AG10803 (cell line): ENCODE results near the gene C3orf20.

Experiments
- DNase-seq: peaks from one replicate; pipeline ENCODE4 v3.0.0; 2010; ENCODE audit warnings: low read depth
- H3K4me3 ChIP-seq: 2 replicates; pipeline ENCODE4 v1.5.1; 2011; ENCODE audit warnings: mild to moderate bottlenecking, low read length, control low read depth
- CTCF ChIP-seq: conservative IDR thresholded peaks from 2 replicates; pipeline ENCODE4 v1.5.1; 2011; ENCODE audit warnings: mild to moderate bottlenecking, low read length, control low read depth, inconsistent platforms

The C3orf20 gene

GRCh38 chr3:14685179-14685578 is 10.2 kb downstream of the C3orf20 start:
- TF ChIP-seq CTCF, result no peak
- H3K4me3 ChIP-seq, result no peak overlapping the region
- DNase-seq, result no peak

GRCh38 chr3:14687360-14687759 is 12.4 kb downstream of the C3orf20 start:
- DNase-seq, result no peak
- no peak overlapping the region for H3K4me3 ChIP-seq
- TF ChIP-seq CTCF, result no peak

GRCh38 chr3:14688525-14688924 is 13.6 kb downstream of the C3orf20 start:
- H3K4me3 ChIP-seq, result no peak overlapping the region
- TF ChIP-seq CTCF, result no peak
- no peak for DNase-seq

GRCh38 chr3:14689247-14689980 is 14.5 kb downstream of the C3orf20 start:
- no peak overlapping the region for H3K4me3 ChIP-seq
- no peak for DNase-seq
- TF ChIP-seq CTCF, result no peak

DNA sequence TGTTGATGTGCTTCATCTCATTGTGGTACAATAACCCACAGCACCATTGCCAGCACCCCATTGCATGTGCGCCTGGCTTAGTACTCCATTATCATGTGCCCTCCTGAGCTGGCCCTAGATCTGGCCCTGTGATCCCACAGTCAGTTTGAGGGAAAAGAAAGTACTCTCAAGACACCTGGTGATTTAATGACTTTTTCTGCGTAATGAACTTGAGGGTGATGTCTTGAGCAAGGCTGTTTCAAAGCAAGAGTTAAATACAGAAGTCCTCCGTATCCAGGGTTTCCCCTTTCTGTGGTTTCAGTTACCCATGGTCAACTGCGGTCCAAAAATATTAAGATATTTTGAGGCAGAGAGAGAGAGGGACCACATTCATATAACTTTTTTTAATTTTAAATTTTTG is 16.3 kb downstream of the C3orf20 start:
- TF ChIP-seq CTCF, result no peak
- DNase-seq, result no peak
- H3K4me3 ChIP-seq, result no peak overlapping the region

DNA sequence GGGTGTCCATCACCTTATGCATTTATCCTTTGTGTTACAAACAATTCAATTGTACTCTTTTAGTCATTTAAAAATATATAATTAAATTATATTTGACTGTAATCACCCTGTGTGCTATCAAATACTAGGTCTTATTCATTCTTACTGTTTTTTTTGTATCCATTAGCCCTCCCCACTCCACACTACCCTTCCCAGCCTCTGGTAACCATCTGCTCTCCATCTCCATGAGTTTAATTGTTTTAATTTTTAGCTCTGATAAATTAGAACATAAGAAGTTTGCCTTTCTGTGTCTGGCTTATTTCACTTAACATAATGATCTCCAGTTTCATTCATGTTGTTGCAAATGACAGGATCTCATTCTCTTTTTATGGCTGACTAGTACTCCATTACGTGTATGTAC is 16.8 kb downstream of the C3orf20 start:
- TF ChIP-seq CTCF, result no peak
- no peak for DNase-seq
- no peak overlapping the region for H3K4me3 ChIP-seq

DNA sequence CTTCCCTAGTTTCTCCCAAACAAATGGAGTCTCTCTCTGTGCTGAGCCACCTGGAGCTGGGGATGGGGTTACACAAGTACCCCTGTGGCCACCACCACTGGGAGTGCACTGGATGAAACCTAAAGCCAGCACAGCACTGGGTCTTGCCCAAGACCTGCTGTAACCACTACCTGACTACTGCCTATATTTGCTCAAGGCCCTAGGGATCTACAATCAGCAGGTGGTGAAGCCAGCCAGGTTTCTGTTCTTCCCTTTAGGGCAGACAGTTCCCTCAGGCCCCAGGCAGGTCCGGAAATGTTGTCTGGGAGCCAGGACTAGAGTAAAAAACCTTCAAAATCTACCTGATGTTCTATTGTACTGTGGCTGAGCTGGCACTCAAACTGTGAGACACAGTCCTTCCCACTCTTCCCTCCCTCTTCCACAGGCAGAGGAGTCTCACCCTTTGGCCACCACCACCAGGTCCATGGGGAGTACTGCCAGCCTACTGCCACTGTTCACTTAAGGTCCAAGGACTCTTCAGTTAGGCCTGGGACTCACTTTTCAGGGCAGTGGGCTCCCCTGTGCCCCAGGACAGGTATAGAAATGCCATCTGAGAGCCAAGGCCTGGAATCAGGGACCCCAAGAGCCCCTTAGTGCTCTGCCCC is 23.8 kb downstream of the C3orf20 start:
- TF ChIP-seq CTCF, result no peak
- H3K4me3 ChIP-seq, result no peak overlapping the region
- no peak for DNase-seq
